Measurements from ENCODE around the gene CHERP.

The CHERP gene

GRCh38 chr19:16542045-16542909 lies at the start of gene CHERP:
TSS of gene CHERP (minus strand) at chr19:16542437. CDS start at chr19:16542378, 59 bp downstream.
- DNase-seq: peak; percentile 95

GRCh38 chr19:16590876-16591802 lies 48.9 kb upstream of the CHERP start:
- no peak for DNase-seq

- DNase-seq: no peak
Observed at GRCh38 chr19:16589917-16590316, 47.7 kb upstream of the CHERP start.

- no peak for DNase-seq
Observed at GRCh38 chr19:16588824-16589577, 46.8 kb upstream of the CHERP start.

- DNase-seq: peak; percentile 70
Observed at GRCh38 chr19:16587833-16588823, 45.9 kb upstream of the CHERP start.

- peak; percentile 53 for DNase-seq
Observed at GRCh38 chr19:16586991-16587832, 45.0 kb upstream of the CHERP start.

- no peak for DNase-seq
Observed at GRCh38 chr19:16586477-16586871, 44.2 kb upstream of the CHERP start.

- DNase-seq: peak; percentile 56
Observed at GRCh38 chr19:16585808-16586476, 43.7 kb upstream of the CHERP start.

GRCh38 chr19:16585094-16585801 lies 43.0 kb upstream of the CHERP start:
- DNase-seq: no peak

GRCh38 chr19:16584248-16585093 lies 42.2 kb upstream of the CHERP start:
- peak; percentile 95 for DNase-seq

- DNase-seq: no peak
Observed at GRCh38 chr19:16582486-16583261, 40.4 kb upstream of the CHERP start.

- DNase-seq: no peak
Observed at GRCh38 chr19:16581971-16582343, 39.7 kb upstream of the CHERP start.

GRCh38 chr19:16581145-16581970 lies 39.1 kb upstream of the CHERP start:
- no peak for DNase-seq

GRCh38 chr19:16579381-16579780 lies 37.1 kb upstream of the CHERP start:
- DNase-seq: no peak

- no peak for DNase-seq
Observed at GRCh38 chr19:16577531-16577985, 35.3 kb upstream of the CHERP start.

- no peak for DNase-seq
Observed at GRCh38 chr19:16576690-16577530, 34.7 kb upstream of the CHERP start.

Measured in CD4-positive, alpha-beta T cell treated with Interleukin-10 for 1 hour (primary cell).